Neural progenitor cell (in vitro differentiated cells): Measurements from ENCODE around the gene PRXL2A.

Experiments
- CTCF ChIP-seq: fragments of 200-600 bp; sonication (generic); IDR thresholded peaks from 2 replicates; pipeline ENCODE4 v1.5.1; 2017; ENCODE audit warnings: antibody characterized with exemption, mild to moderate bottlenecking
- EZH2 ChIP-seq: fragments of 200-600 bp; sonication (generic); IDR thresholded peaks from 2 replicates; pipeline ENCODE4 v1.6.1; 2017; ENCODE audit warnings: antibody characterized with exemption, mild to moderate bottlenecking, moderate library complexity

- TF ChIP-seq CTCF (peak; percentile 43), EZH2 (no peak)
These were observed 35.2 kb downstream of the PRXL2A start for GRCh38 chr10:80443531-80443974.
